Loucy (cell line): ENCODE data around the gene MCFD2.

Experiments used
- H2AFZ ChIP-seq: fragments of 200-600 bp; sonication (generic); 2 replicates; pipeline ENCODE4 v1.6.0; 2016; ENCODE audit warnings: antibody characterized with exemption, mild to moderate bottlenecking, low read length, moderate library complexity
- H3F3A ChIP-seq: fragments of 200-600 bp; 2 replicates; pipeline ENCODE4 v1.6.0; 2016; ENCODE audit warnings: antibody characterized with exemption, low read depth, mild to moderate bottlenecking
- H3K27me3 ChIP-seq: fragments of 200-600 bp; sonication (generic); 2 replicates; pipeline ENCODE4 v1.6.1; 2014; ENCODE audit warnings: low read length, mild to moderate bottlenecking; ENCODE audit not compliant: insufficient read depth, poor library complexity, severe bottlenecking
- H3K36me3 ChIP-seq: fragments of 200-600 bp; sonication (generic); 2 replicates; pipeline ENCODE4 v1.6.1; 2016; ENCODE audit warnings: low read length; ENCODE audit not compliant: insufficient read depth
- H3K4me1 ChIP-seq: fragments of 200-600 bp; sonication (generic); 2 replicates; pipeline ENCODE4 v1.5.1; 2014; ENCODE audit warnings: low read length, mild to moderate bottlenecking; ENCODE audit not compliant: insufficient read depth, poor library complexity, severe bottlenecking
- H3K4me2 ChIP-seq: fragments of 200-600 bp; sonication (generic); 2 replicates; pipeline ENCODE4 v1.6.0; 2014; ENCODE audit warnings: antibody characterized with exemption, low read length, low read depth, mild to moderate bottlenecking; ENCODE audit not compliant: poor library complexity, severe bottlenecking
- H3K4me3 ChIP-seq: fragments of 200-600 bp; sonication (generic); 2 replicates; pipeline ENCODE4 v1.5.1; 2014; ENCODE audit warnings: low read length, mild to moderate bottlenecking, mixed read lengths; ENCODE audit not compliant: poor library complexity, severe bottlenecking
- H3K79me2 ChIP-seq: fragments of 200-600 bp; sonication (generic); 2 replicates; pipeline ENCODE4 v1.6.1; 2014; ENCODE audit warnings: low read length; ENCODE audit not compliant: insufficient read depth
- H3K9ac ChIP-seq: fragments of 200-600 bp; sonication (generic); 2 replicates; pipeline ENCODE4 v1.6.0; 2014; ENCODE audit warnings: mild to moderate bottlenecking, low read depth, low read length, moderate library complexity; ENCODE audit not compliant: poor library complexity, severe bottlenecking
- H3K9me2 ChIP-seq: fragments of 200-600 bp; sonication (generic); replicated peaks from 2 replicates; pipeline ENCODE4 v1.6.1; 2016; ENCODE audit warnings: low read depth, low read length, mixed read lengths
- H3K9me3 ChIP-seq: fragments of 200-600 bp; sonication (generic); 2 replicates; pipeline ENCODE4 v1.6.1; 2014; ENCODE audit warnings: mild to moderate bottlenecking, antibody characterized with exemption, low read length, low read depth; ENCODE audit not compliant: insufficient read depth
- H4K20me1 ChIP-seq: fragments of 200-600 bp; sonication (generic); 2 replicates; pipeline ENCODE4 v1.6.0; 2014; ENCODE audit warnings: antibody characterized with exemption, low read length, mild to moderate bottlenecking; ENCODE audit not compliant: insufficient read depth, poor library complexity, severe bottlenecking
- CTCF ChIP-seq: fragments of 200-600 bp; sonication (generic); conservative IDR thresholded peaks from 2 replicates; pipeline ENCODE4 v1.5.1; 2014; ENCODE audit warnings: mild to moderate bottlenecking, antibody characterized with exemption, low read length
- EZH2phosphoT487 ChIP-seq: fragments of 200-600 bp; IDR thresholded peaks from 2 replicates; pipeline ENCODE4 v1.6.1; 2018; ENCODE audit warnings: antibody characterized with exemption, mild to moderate bottlenecking, moderate library complexity, borderline replicate concordance

The MCFD2 gene

GRCh38 chr2:46925474-46926351 is 10.1 kb upstream of the MCFD2 start:
- Histone ChIP-seq H3K4me3 (no peak overlapping the region), H3K79me2 (peaks cover 7% of the 10 kb centered on the region), H3K4me1 (peaks cover 15% of the 10 kb centered on the region), H3K27me3 (no peaks in the 10 kb centered on the region), H2AFZ (no peak overlapping the region), H3F3A (no peaks in the 10 kb centered on the region), H3K9me2 (no peaks in the 10 kb centered on the region), H3K9ac (no peak overlapping the region), H3K9me3 (peaks cover 6% of the 10 kb centered on the region; the same call in 1 of the 2 replicates), H3K36me3 (no peaks in the 10 kb centered on the region), H3K4me2 (no peak overlapping the region), H4K20me1 (no peaks in the 10 kb centered on the region)
- TF ChIP-seq CTCF (no peak), EZH2phosphoT487 (no peak)

DNA sequence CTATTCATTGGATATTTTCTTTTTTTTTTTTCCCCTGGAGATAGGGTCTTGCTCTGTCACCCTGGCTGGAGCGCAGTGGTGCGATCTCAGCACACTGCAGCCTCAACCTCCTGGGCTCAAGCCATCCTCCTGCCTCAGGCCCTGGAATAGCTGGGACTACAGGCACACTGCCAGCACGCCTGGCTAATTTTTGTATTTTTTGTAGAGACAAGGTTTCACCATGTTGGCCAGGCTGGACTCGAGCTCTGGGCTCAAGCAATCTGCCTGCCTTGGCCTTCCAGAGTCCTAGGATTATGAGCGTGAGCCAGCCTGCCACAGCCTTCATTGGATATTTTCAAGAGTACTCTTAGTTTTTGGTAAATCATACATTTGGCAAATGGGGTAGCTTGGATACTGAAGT is 9.0 kb upstream of the MCFD2 start:
- H3K9me3 ChIP-seq, result peaks cover 6% of the 10 kb centered on the region; the same call in 1 of the 2 replicates
- no peak overlapping the region for H3K9ac ChIP-seq
- peaks cover 15% of the 10 kb centered on the region for H3K4me1 ChIP-seq
- no peaks in the 10 kb centered on the region for H4K20me1 ChIP-seq
- H3K36me3 ChIP-seq, result no peaks in the 10 kb centered on the region
- peaks cover 8% of the 10 kb centered on the region for H3K79me2 ChIP-seq
- TF ChIP-seq CTCF (no peak), EZH2phosphoT487 (no peak)
- no peak overlapping the region for H3K4me3 ChIP-seq
- no peak overlapping the region for H3K4me2 ChIP-seq
- H3K27me3 ChIP-seq, result no peaks in the 10 kb centered on the region
- H3K9me2 ChIP-seq, result no peaks in the 10 kb centered on the region
- H3F3A ChIP-seq, result no peaks in the 10 kb centered on the region
- H2AFZ ChIP-seq, result no peak overlapping the region

DNA sequence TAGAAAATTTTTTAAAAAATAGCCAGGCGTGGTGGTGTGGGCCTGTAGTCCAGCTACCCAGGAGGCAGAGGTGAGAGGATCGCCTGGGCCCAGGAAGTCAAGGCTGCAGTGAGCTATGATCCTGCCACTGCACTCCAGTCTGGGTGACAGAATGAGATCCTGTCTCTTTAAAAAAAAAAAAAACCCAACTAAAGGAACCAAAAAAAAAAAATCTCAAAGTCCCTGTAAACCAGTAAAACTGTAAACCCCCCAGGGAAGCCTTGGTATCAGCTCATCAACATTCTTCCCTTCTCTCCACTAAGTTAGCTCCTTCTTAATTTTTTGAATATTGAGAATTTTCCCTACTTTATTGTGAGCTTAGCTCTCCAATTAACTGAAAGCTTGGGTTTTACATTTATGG is 8.4 kb upstream of the MCFD2 start:
- peaks cover 9% of the 10 kb centered on the region for H3K79me2 ChIP-seq
- H3F3A ChIP-seq, result no peaks in the 10 kb centered on the region
- no peak overlapping the region for H3K9ac ChIP-seq
- TF ChIP-seq EZH2phosphoT487 (no peak), CTCF (no peak)
- no peaks in the 10 kb centered on the region for H3K9me2 ChIP-seq
- H3K36me3 ChIP-seq, result no peaks in the 10 kb centered on the region
- no peaks in the 10 kb centered on the region for H4K20me1 ChIP-seq
- peaks cover 6% of the 10 kb centered on the region; the same call in 1 of the 2 replicates for H3K9me3 ChIP-seq
- H3K4me3 ChIP-seq, result no peak overlapping the region
- no peak overlapping the region for H3K4me2 ChIP-seq
- H3K4me1 ChIP-seq, result peaks cover 15% of the 10 kb centered on the region
- no peaks in the 10 kb centered on the region for H3K27me3 ChIP-seq
- no peak overlapping the region for H2AFZ ChIP-seq
